Measurements from ENCODE around the gene C2orf76. TPM values are rescaled to one million over a fixed set of nuclear protein-coding genes. Genes with fewer than 3 reads are reported as not detected.

The C2orf76 gene
- polyA plus RNA-seq, 4 donors = 20.8 to 27.1 (median 26.1) TPM

Other genes starting within 250 kb of the C2orf76 start
- gene C1QL2, start 208.1 kb downstream of the C2orf76 start, polyA plus RNA-seq (ENCODE audit: insufficient read length in 4 of 4) = not detected
- 1 to 10 TPM; 1.4 to 1.9 (median 1.7) TPM for gene STEAP3, start 143.0 kb downstream of the C2orf76 start, polyA plus RNA-seq (ENCODE audit: insufficient read length in 4 of 4)
- gene DBI, start 143 bp upstream of the C2orf76 start, polyA plus RNA-seq (ENCODE audit: insufficient read length in 4 of 4) = 100 to 1,000 TPM; 211 to 262 (median 257) TPM
- 10 to 100 TPM; 46.3 to 73.2 (median 59.9) TPM for gene TMEM37, start 65.0 kb upstream of the C2orf76 start, polyA plus RNA-seq (ENCODE audit: insufficient read length in 4 of 4)
- 10 to 100 TPM in 2 of 4 donors, 1 to 10 TPM in 2; 7.9 to 11.5 (median 9.3) TPM for gene SCTR, start 157.6 kb upstream of the C2orf76 start, polyA plus RNA-seq (ENCODE audit: insufficient read length in 4 of 4)
- gene CFAP221, start 177.6 kb upstream of the C2orf76 start, polyA plus RNA-seq (ENCODE audit: insufficient read length in 4 of 4) = 10 to 100 TPM; 22.7 to 30.6 (median 28.4) TPM

Measured in right renal pelvis (tissue), 4 donors.